GM06990 (cell line): ENCODE measurements around the gene SRCAP.

Experiments used
- DNase-seq: peaks from one replicate; pipeline ENCODE4 v3.0.0-alpha.2; 2011; ENCODE audit not compliant: insufficient read length; ENCODE audit errors: extremely low read depth
- H3K27me3 ChIP-seq: replicated peaks from 2 replicates; pipeline ENCODE4 v1.6.0; 2011; ENCODE audit warnings: low read length; ENCODE audit not compliant: control insufficient read depth, insufficient read depth
- H3K36me3 ChIP-seq: 2 replicates; pipeline ENCODE4 v1.5.1; 2011; ENCODE audit warnings: low read length; ENCODE audit not compliant: control insufficient read depth, insufficient read depth
- H3K4me3 ChIP-seq: replicated peaks from 2 replicates; pipeline ENCODE4 v1.5.1; 2011; ENCODE audit warnings: low read depth, mild to moderate bottlenecking, control low read depth, low read length
- CTCF ChIP-seq: IDR thresholded peaks from 2 replicates; pipeline ENCODE4 v1.5.1; 2011; ENCODE audit warnings: low read length, control low read depth, mild to moderate bottlenecking, inconsistent platforms; ENCODE audit not compliant: insufficient read depth, poor library complexity, severe bottlenecking

Gene SRCAP

DNA sequence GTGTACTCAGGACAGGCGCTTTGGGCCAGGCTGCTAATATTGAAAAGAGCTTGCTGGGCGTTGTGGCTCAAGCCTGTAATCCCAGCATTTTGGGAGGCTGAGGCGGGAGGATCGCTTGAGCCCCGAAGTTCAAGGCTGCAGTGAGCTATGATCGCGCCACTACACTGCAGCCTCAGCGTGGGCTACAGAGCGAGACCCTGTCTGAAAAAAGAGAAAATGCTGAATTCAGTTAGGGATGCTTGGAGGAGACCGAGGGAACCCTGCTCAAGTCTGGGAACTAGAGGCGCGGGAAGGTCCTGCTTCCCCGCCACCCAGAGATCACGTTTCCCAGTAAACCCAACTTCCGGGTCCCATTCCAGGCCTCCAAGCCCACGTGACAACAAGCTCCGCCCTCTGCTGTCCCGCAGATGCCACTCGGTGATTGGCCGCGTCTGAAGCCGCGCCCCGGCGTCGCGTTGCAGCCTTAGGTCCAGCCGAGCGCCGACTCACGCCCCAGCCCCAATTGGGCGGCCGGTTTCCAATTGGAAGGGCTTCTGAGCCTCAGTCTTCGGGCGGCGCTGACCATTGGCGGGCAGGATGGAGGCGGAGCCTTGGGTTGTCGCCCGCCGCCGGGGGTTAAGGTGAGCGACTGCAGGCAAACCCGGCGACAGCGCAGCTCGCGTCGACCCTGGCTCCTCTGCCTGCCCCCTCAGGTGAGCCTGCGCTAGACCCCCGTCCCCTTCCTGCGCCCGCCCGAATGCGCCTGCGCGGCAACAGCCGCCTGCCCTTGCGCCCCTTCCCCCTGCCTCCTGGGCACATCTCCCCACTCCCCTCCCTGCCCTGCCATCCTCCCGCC, 49.0 kb downstream of the SRCAP start, which contains the start of gene PHKG2:
PHKG2 (plus strand) TSS at position 627 of the 835 bp plus-strand sequence. CDS start 396 bp downstream, outside the sequence.
- Histone ChIP-seq H3K36me3 (peaks cover 18% of the 10 kb centered on the region), H3K4me3 (peak within 1 kb of the TSS; percentile 98), H3K27me3 (no peaks in the 10 kb centered on the region)
- TF ChIP-seq CTCF: no peak
- peak; percentile 99 for DNase-seq

DNA sequence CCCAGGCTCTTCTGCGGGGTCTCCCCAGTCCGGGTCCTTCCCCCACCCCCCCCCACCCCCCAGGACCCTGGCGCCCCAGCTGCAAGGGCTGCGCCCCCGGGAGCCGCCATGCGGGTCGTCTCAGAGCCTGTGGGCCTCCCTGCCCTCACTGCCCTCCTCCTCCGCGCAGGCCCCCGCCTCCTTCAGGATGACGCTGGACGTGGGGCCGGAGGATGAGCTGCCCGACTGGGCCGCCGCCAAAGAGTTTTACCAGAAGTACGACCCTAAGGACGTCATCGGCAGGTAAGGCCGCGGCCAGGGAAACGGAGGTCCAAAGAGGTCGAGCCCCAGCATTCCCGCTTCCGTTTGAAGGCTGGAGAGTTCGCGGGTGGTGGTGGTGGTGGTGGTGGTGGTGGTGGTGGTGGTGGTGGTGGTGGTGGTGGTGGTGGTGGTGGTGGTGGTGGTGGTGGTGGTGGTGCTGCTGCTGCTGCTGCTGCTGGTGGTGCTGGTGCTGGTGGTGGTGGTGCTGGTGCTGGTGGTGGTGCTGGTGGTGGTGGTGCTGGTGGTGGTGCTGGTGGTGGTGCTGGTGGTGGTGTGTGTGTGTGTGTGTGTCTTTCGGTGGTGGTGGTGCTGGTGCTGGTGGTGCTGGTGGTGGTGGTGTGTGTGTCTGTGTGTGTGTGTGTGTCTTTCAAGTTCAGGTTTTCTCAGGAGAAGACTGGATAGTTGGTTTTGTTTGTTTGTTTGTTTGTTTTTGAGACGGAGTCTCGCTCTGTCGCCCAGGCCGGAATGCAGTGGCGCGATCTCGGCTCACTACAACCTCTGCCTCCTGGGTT, 49.9 kb downstream of the SRCAP start:
- H3K36me3 ChIP-seq: peaks cover 20% of the 10 kb centered on the region
- no peak for DNase-seq
- no peaks in the 10 kb centered on the region for H3K27me3 ChIP-seq
- TF ChIP-seq CTCF: no peak
- H3K4me3 ChIP-seq: peak overlapping the region; percentile 98

DNA sequence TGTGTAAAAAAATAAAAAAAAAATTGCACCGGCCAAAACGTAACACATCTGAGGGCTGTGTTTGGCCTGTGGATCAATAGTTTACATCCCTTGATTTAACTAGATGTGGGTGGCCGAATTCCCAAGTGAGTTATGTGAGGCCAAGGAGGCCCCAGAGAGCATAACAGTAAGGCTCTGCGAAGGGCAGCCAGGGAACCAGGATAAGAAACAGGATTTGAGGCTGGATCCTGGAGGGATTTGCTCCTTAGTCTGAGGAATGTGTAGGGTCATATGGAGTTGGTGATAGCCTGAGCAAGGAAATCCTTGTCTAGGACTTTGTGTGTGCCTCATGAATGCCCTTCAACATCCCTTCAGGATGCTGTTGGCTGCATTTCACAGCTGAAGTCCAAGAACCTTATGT, 51.2 kb downstream of the SRCAP start:
- H3K27me3 ChIP-seq: no peaks in the 10 kb centered on the region
- no peak for TF ChIP-seq CTCF
- no peak for DNase-seq
- H3K36me3 ChIP-seq: peaks cover 19% of the 10 kb centered on the region
- H3K4me3 ChIP-seq: no peak overlapping the region

DNA sequence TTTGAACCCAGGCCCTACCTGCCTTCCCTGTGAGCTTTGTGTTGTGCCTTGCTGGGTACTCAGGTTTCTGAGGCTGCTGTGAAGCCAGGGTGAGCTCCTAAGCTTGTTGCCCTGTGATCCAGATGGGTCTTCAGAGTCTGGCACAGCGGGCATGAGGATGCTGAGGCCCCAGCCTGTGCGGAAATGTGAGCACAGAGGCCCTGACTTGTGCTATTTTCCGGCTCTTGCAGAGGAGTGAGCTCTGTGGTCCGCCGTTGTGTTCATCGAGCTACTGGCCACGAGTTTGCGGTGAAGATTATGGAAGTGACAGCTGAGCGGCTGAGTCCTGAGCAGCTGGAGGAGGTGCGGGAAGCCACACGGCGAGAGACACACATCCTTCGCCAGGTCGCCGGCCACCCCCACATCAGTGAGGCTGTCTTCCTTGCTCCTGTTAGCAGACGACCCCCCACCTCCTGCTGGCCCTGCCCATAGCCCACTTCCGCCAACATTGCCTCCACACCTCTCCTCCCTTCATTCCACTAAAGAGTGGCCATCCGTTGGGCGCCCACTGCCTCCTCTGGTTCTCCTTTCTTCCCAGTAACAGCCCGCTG, 52.0 kb downstream of the SRCAP start:
- no peak for TF ChIP-seq CTCF
- Histone ChIP-seq H3K4me3 (no peak overlapping the region), H3K36me3 (peaks cover 19% of the 10 kb centered on the region), H3K27me3 (no peaks in the 10 kb centered on the region)
- DNase-seq: no peak

- no peak for TF ChIP-seq CTCF
- Histone ChIP-seq H3K27me3 (no peaks in the 10 kb centered on the region), H3K4me3 (no peak overlapping the region), H3K36me3 (peaks cover 32% of the 10 kb centered on the region)
- no peak for DNase-seq
Measured at GRCh38 chr16:30753596-30753995, 54.6 kb downstream of the SRCAP start.
